ENCODE results near the gene GDF7.

Gene GDF7

GRCh38 chr2:20624156-20624883 lies 42.6 kb upstream of the GDF7 start:
- H3K27ac ChIP-seq (ENCODE audit: low read length) = no peak overlapping the region
- no peaks in the 10 kb centered on the region for H3K27me3 ChIP-seq (ENCODE audit: low read depth, low read length)
- no peak overlapping the region for H2AFZ ChIP-seq (ENCODE audit: low read depth, low read length)
- H3K4me2 ChIP-seq (ENCODE audit: low read length) = no peak overlapping the region
- H3K9me3 ChIP-seq (ENCODE audit: insufficient read depth, low read length) = no peaks in the 10 kb centered on the region
- TF ChIP-seq, protein P1, sequence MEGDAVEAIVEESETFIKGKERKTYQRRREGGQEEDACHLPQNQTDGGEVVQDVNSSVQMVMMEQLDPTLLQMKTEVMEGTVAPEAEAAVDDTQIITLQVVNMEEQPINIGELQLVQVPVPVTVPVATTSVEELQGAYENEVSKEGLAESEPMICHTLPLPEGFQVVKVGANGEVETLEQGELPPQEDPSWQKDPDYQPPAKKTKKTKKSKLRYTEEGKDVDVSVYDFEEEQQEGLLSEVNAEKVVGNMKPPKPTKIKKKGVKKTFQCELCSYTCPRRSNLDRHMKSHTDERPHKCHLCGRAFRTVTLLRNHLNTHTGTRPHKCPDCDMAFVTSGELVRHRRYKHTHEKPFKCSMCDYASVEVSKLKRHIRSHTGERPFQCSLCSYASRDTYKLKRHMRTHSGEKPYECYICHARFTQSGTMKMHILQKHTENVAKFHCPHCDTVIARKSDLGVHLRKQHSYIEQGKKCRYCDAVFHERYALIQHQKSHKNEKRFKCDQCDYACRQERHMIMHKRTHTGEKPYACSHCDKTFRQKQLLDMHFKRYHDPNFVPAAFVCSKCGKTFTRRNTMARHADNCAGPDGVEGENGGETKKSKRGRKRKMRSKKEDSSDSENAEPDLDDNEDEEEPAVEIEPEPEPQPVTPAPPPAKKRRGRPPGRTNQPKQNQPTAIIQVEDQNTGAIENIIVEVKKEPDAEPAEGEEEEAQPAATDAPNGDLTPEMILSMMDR (IDR thresholded peaks at IDR 0.05; ENCODE audit: low read depth, low read length) = no peak
- TF ChIP-seq EZH2phosphoT487 (IDR thresholded peaks at IDR 0.05; ENCODE audit: low read depth) = no peak
- no peak overlapping the region for H3K9ac ChIP-seq (ENCODE audit: low read length)
- no peaks in the 10 kb centered on the region for H4K20me1 ChIP-seq (ENCODE audit: insufficient read depth, low read length)
- no peaks in the 10 kb centered on the region for H3K4me1 ChIP-seq (ENCODE audit: low read length)
- no peaks in the 10 kb centered on the region for H3K36me3 ChIP-seq (replicated peaks; ENCODE audit: low read depth, low read length)
- no peak overlapping the region for H3K4me3 ChIP-seq (ENCODE audit: low read length)
- no peaks in the 10 kb centered on the region for H3K79me2 ChIP-seq (ENCODE audit: low read length)

- H3K9ac ChIP-seq (ENCODE audit: low read length) = no peak overlapping the region
- H3K4me2 ChIP-seq (ENCODE audit: low read length) = no peak overlapping the region
- no peaks in the 10 kb centered on the region for H3K4me1 ChIP-seq (ENCODE audit: low read length)
Measured at GRCh38 chr2:20624884-20625485, 42.0 kb upstream of the GDF7 start.

GRCh38 chr2:20625491-20626391 lies 41.2 kb upstream of the GDF7 start:
- TF ChIP-seq, protein P1 (IDR thresholded peaks at IDR 0.05; ENCODE audit: low read depth, low read length) = no peak
- TF ChIP-seq EZH2phosphoT487 (IDR thresholded peaks at IDR 0.05; ENCODE audit: low read depth) = no peak
- H2AFZ ChIP-seq (ENCODE audit: low read depth, low read length) = no peak overlapping the region
- no peaks in the 10 kb centered on the region for H3K9me3 ChIP-seq (ENCODE audit: insufficient read depth, low read length)
- H3K36me3 ChIP-seq (replicated peaks; ENCODE audit: low read depth, low read length) = no peaks in the 10 kb centered on the region
- H3K4me1 ChIP-seq (ENCODE audit: low read length) = no peaks in the 10 kb centered on the region
- no peaks in the 10 kb centered on the region for H4K20me1 ChIP-seq (ENCODE audit: insufficient read depth, low read length)
- H3K27ac ChIP-seq (ENCODE audit: low read length) = no peak overlapping the region
- H3K79me2 ChIP-seq (ENCODE audit: low read length) = no peaks in the 10 kb centered on the region
- no peak overlapping the region for H3K4me2 ChIP-seq (ENCODE audit: low read length)
- H3K9ac ChIP-seq (ENCODE audit: low read length) = no peak overlapping the region
- no peak overlapping the region for H3K4me3 ChIP-seq (ENCODE audit: low read length)
- H3K27me3 ChIP-seq (ENCODE audit: low read depth, low read length) = no peaks in the 10 kb centered on the region

More at GRCh38 chr2:20624884-20625485, 42.0 kb upstream of the GDF7 start:
- no peak overlapping the region for H2AFZ ChIP-seq (ENCODE audit: low read depth, low read length)
- no peaks in the 10 kb centered on the region for H4K20me1 ChIP-seq (ENCODE audit: insufficient read depth, low read length)
- TF ChIP-seq EZH2phosphoT487 (IDR thresholded peaks at IDR 0.05; ENCODE audit: low read depth) = no peak
- TF ChIP-seq, protein P1 (IDR thresholded peaks at IDR 0.05; ENCODE audit: low read depth, low read length) = no peak
- no peak overlapping the region for H3K27ac ChIP-seq (ENCODE audit: low read length)
- no peaks in the 10 kb centered on the region for H3K27me3 ChIP-seq (ENCODE audit: low read depth, low read length)
- no peak overlapping the region for H3K4me3 ChIP-seq (ENCODE audit: low read length)
- H3K79me2 ChIP-seq (ENCODE audit: low read length) = no peaks in the 10 kb centered on the region
- no peaks in the 10 kb centered on the region for H3K9me3 ChIP-seq (ENCODE audit: insufficient read depth, low read length)
- H3K36me3 ChIP-seq (replicated peaks; ENCODE audit: low read depth, low read length) = no peaks in the 10 kb centered on the region

GRCh38 chr2:20626392-20626697 lies 40.6 kb upstream of the GDF7 start:
- no peaks in the 10 kb centered on the region for H3K27me3 ChIP-seq (ENCODE audit: low read depth, low read length)
- TF ChIP-seq, protein P1 (IDR thresholded peaks at IDR 0.05; ENCODE audit: low read depth, low read length) = no peak
- TF ChIP-seq EZH2phosphoT487 (IDR thresholded peaks at IDR 0.05; ENCODE audit: low read depth) = no peak
- no peak overlapping the region for H3K4me3 ChIP-seq (ENCODE audit: low read length)
- no peaks in the 10 kb centered on the region for H3K36me3 ChIP-seq (replicated peaks; ENCODE audit: low read depth, low read length)
- H3K27ac ChIP-seq (ENCODE audit: low read length) = no peak overlapping the region
- H3K79me2 ChIP-seq (ENCODE audit: low read length) = no peaks in the 10 kb centered on the region
- H3K4me2 ChIP-seq (ENCODE audit: low read length) = no peak overlapping the region
- H3K4me1 ChIP-seq (ENCODE audit: low read length) = no peaks in the 10 kb centered on the region
- no peak overlapping the region for H3K9ac ChIP-seq (ENCODE audit: low read length)
- no peaks in the 10 kb centered on the region for H4K20me1 ChIP-seq (ENCODE audit: insufficient read depth, low read length)
- no peaks in the 10 kb centered on the region for H3K9me3 ChIP-seq (ENCODE audit: insufficient read depth, low read length)
- no peak overlapping the region for H2AFZ ChIP-seq (ENCODE audit: low read depth, low read length)
